ENCODE results near the gene EIF2B2. TPM values are rescaled to one million over a fixed set of nuclear protein-coding genes. Genes with fewer than 3 reads are reported as not detected.

Gene EIF2B2
- total RNA-seq, 1 donor from 2014 or later = 44.4 TPM

GRCh38 chr14:74961238-74961911 is 41.3 kb upstream of the EIF2B2 start:
- no peaks in the 10 kb centered on the region for H3K9me3 Mint-ChIP-seq (ENCODE audit: unreplicated experiment)
- no peak overlapping the region for H3K4me3 Mint-ChIP-seq (ENCODE audit: unreplicated experiment)
- DNase-seq (ENCODE audit: extremely low spot score, unreplicated experiment) = no peak
- peaks cover 35% of the 10 kb centered on the region for H3K27me3 Mint-ChIP-seq (ENCODE audit: unreplicated experiment)
- H3K36me3 Mint-ChIP-seq (ENCODE audit: unreplicated experiment) = no peaks in the 10 kb centered on the region
- TF ChIP-seq CTCF (IDR thresholded peaks at IDR 0.05) = no peak
- H3K27ac Mint-ChIP-seq (ENCODE audit: unreplicated experiment) = no peak overlapping the region
- H3K4me1 Mint-ChIP-seq (ENCODE audit: unreplicated experiment) = peaks cover 6% of the 10 kb centered on the region

GRCh38 chr14:74962046-74962445 is 40.7 kb upstream of the EIF2B2 start:
- Mint-ChIP-seq H3K27ac (ENCODE audit: unreplicated experiment) (no peak overlapping the region), H3K4me1 (ENCODE audit: unreplicated experiment) (peaks cover 3% of the 10 kb centered on the region), H3K9me3 (ENCODE audit: unreplicated experiment) (no peaks in the 10 kb centered on the region), H3K36me3 (ENCODE audit: unreplicated experiment) (no peaks in the 10 kb centered on the region), H3K4me3 (ENCODE audit: unreplicated experiment) (no peak overlapping the region), H3K27me3 (ENCODE audit: unreplicated experiment) (peaks cover 39% of the 10 kb centered on the region)
- no peak for TF ChIP-seq CTCF (IDR thresholded peaks at IDR 0.05)
- no peak for DNase-seq (ENCODE audit: extremely low spot score, unreplicated experiment)

- no peak for DNase-seq (ENCODE audit: extremely low spot score, unreplicated experiment)
- no peak for TF ChIP-seq CTCF (IDR thresholded peaks at IDR 0.05)
- peaks cover 43% of the 10 kb centered on the region for H3K27me3 Mint-ChIP-seq (ENCODE audit: unreplicated experiment)
- H3K9me3 Mint-ChIP-seq (ENCODE audit: unreplicated experiment) = no peaks in the 10 kb centered on the region
- no peaks in the 10 kb centered on the region for H3K36me3 Mint-ChIP-seq (ENCODE audit: unreplicated experiment)
- H3K4me3 Mint-ChIP-seq (ENCODE audit: unreplicated experiment) = no peak overlapping the region
- H3K4me1 Mint-ChIP-seq (ENCODE audit: unreplicated experiment) = peaks cover 3% of the 10 kb centered on the region
- H3K27ac Mint-ChIP-seq (ENCODE audit: unreplicated experiment) = no peak overlapping the region
Measured at GRCh38 chr14:74962493-74962892, 40.2 kb upstream of the EIF2B2 start.

- no peak for DNase-seq (ENCODE audit: extremely low spot score, unreplicated experiment)
- H3K27ac Mint-ChIP-seq (ENCODE audit: unreplicated experiment) = no peak overlapping the region
Measured at GRCh38 chr14:74963178-74963704, 39.5 kb upstream of the EIF2B2 start.

More at GRCh38 chr14:74963178-74963704, 39.5 kb upstream of the EIF2B2 start:
- Mint-ChIP-seq H3K4me1 (ENCODE audit: unreplicated experiment) (peaks cover 3% of the 10 kb centered on the region), H3K36me3 (ENCODE audit: unreplicated experiment) (no peaks in the 10 kb centered on the region), H3K27me3 (ENCODE audit: unreplicated experiment) (peaks cover 47% of the 10 kb centered on the region), H3K9me3 (ENCODE audit: unreplicated experiment) (no peaks in the 10 kb centered on the region), H3K4me3 (ENCODE audit: unreplicated experiment) (no peak overlapping the region)
- no peak for TF ChIP-seq CTCF (IDR thresholded peaks at IDR 0.05)

Measured in osteocyte (in vitro differentiated cells).